ENCODE data around the gene PEX6. TPM values are rescaled to one million over a fixed set of nuclear protein-coding genes. Genes with fewer than 3 reads are reported as not detected.

Gene PEX6
- total and polyA plus RNA-seq, 2 of the 13 experiments (the other 11 are each of a cell fraction or from before 2014, with no cell fraction given) = 5.1 to 6.7 TPM

DNA sequence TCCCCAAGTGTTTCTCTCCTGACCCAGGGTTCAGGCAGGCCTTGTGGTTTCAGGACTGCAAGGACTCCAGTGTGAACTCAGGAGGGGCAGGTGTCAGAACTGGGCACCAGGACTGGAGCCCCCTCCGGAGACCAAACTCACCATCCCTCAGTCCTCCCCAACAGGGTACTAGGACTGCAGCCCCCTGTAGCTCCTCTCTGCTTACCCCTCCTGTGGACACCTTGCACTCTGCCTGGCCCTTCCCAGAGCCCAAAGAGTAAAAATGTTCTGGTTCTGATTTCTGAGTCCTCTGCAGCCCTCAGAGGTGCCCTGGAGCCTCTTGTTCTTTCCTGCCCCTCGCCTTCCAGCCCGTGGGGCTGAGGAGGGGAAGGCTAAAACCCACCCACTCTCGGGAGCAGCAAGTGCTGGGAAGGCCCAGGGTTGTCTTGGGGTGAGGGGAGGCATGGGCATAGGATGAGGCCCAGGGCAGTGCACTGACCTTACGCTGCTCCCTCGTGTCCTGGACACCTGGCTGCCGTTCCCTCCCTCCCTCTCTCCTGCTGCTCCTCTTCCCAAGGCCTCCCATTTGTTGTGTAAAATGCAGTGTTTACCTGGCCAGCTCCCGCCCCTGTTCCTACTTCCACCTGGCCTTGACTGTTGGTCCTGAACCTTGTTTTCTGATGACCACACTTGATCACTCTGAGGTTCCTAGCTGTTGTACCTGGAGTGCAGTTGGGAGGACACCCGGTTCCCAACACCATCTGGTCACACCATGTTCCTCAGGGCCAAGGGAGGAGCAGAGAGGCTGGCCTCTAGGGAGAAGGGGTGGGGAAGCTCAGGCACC lies 39.8 kb downstream of the PEX6 start (continued):
- TF ChIP-seq, protein P1, sequence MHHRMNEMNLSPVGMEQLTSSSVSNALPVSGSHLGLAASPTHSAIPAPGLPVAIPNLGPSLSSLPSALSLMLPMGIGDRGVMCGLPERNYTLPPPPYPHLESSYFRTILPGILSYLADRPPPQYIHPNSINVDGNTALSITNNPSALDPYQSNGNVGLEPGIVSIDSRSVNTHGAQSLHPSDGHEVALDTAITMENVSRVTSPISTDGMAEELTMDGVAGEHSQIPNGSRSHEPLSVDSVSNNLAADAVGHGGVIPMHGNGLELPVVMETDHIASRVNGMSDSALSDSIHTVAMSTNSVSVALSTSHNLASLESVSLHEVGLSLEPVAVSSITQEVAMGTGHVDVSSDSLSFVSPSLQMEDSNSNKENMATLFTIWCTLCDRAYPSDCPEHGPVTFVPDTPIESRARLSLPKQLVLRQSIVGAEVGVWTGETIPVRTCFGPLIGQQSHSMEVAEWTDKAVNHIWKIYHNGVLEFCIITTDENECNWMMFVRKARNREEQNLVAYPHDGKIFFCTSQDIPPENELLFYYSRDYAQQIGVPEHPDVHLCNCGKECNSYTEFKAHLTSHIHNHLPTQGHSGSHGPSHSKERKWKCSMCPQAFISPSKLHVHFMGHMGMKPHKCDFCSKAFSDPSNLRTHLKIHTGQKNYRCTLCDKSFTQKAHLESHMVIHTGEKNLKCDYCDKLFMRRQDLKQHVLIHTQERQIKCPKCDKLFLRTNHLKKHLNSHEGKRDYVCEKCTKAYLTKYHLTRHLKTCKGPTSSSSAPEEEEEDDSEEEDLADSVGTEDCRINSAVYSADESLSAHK (CRISPR knock-in tag; IDR thresholded peaks at IDR 0.05; ENCODE audit: borderline replicate concordance) = no peak
- no peak; the same call in 1 of the 2 replicates for TF ChIP-seq MEIS2 (CRISPR knock-in tag; IDR thresholded peaks at IDR 0.05)
- TF ChIP-seq ZNF317 (CRISPR knock-in tag; IDR thresholded peaks at IDR 0.05) = 0 out of 2 replicates have a peak, but pooled peaks have one; percentile 14
- no peak; the same call in 1 of the 2 replicates for TF ChIP-seq KDM5B (CRISPR knock-in tag; IDR thresholded peaks at IDR 0.05; ENCODE audit: borderline replicate concordance)
- TF ChIP-seq SMARCC2 (IDR thresholded peaks at IDR 0.05) = no peak
- TF ChIP-seq ZBTB7A (CRISPR knock-in tag; IDR thresholded peaks at IDR 0.05) = no peak; the same call in 1 of the 2 replicates
- TF ChIP-seq ZNF431 (CRISPR knock-in tag; IDR thresholded peaks at IDR 0.05; ENCODE audit: borderline replicate concordance, low read depth) = peak; percentile 25; the same call in 1 of the 2 replicates
- TF ChIP-seq HES4 (CRISPR knock-in tag; IDR thresholded peaks at IDR 0.05; ENCODE audit: borderline replicate concordance) = no peak; the same call in 1 of the 2 replicates
- TF ChIP-seq, protein P2, sequence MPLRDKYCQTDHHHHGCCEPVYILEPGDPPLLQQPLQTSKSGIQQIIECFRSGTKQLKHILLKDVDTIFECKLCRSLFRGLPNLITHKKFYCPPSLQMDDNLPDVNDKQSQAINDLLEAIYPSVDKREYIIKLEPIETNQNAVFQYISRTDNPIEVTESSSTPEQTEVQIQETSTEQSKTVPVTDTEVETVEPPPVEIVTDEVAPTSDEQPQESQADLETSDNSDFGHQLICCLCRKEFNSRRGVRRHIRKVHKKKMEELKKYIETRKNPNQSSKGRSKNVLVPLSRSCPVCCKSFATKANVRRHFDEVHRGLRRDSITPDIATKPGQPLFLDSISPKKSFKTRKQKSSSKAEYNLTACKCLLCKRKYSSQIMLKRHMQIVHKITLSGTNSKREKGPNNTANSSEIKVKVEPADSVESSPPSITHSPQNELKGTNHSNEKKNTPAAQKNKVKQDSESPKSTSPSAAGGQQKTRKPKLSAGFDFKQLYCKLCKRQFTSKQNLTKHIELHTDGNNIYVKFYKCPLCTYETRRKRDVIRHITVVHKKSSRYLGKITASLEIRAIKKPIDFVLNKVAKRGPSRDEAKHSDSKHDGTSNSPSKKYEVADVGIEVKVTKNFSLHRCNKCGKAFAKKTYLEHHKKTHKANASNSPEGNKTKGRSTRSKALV (CRISPR knock-in tag; IDR thresholded peaks at IDR 0.05) = 0 out of 2 replicates have a peak, but pooled peaks have one; percentile 27
- 0 out of 2 replicates have a peak, but pooled peaks have one; percentile 76 for TF ChIP-seq ARHGAP35 (CRISPR knock-in tag; IDR thresholded peaks at IDR 0.05; ENCODE audit: borderline replicate concordance)
- TF ChIP-seq, protein P3, sequence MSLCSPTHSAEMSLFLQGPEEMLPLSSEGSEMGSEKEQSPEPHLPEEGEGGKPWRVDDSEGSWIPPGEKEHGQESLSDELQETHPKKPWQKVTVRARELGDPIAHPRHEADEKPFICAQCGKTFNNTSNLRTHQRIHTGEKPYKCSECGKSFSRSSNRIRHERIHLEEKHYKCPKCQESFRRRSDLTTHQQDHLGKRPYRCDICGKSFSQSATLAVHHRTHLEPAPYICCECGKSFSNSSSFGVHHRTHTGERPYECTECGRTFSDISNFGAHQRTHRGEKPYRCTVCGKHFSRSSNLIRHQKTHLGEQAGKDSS (CRISPR knock-in tag; IDR thresholded peaks at IDR 0.05; ENCODE audit: borderline replicate concordance, low read depth) = peak; percentile 85; the same call in 1 of the 2 replicates
- TF ChIP-seq, protein P4, sequence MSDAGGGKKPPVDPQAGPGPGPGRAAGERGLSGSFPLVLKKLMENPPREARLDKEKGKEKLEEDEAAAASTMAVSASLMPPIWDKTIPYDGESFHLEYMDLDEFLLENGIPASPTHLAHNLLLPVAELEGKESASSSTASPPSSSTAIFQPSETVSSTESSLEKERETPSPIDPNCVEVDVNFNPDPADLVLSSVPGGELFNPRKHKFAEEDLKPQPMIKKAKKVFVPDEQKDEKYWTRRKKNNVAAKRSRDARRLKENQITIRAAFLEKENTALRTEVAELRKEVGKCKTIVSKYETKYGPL (CRISPR knock-in tag; IDR thresholded peaks at IDR 0.05) = no peak
- TF ChIP-seq TCF7L2 (IDR thresholded peaks at IDR 0.05; ENCODE audit: low read depth, low read length) = no peak
- TF ChIP-seq, protein P5, sequence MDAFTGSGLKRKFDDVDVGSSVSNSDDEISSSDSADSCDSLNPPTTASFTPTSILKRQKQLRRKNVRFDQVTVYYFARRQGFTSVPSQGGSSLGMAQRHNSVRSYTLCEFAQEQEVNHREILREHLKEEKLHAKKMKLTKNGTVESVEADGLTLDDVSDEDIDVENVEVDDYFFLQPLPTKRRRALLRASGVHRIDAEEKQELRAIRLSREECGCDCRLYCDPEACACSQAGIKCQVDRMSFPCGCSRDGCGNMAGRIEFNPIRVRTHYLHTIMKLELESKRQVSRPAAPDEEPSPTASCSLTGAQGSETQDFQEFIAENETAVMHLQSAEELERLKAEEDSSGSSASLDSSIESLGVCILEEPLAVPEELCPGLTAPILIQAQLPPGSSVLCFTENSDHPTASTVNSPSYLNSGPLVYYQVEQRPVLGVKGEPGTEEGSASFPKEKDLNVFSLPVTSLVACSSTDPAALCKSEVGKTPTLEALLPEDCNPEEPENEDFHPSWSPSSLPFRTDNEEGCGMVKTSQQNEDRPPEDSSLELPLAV (CRISPR knock-in tag; conservative IDR thresholded peaks at IDR 0.05; ENCODE audit: low read depth) = no peak
- TF ChIP-seq, protein P6, sequence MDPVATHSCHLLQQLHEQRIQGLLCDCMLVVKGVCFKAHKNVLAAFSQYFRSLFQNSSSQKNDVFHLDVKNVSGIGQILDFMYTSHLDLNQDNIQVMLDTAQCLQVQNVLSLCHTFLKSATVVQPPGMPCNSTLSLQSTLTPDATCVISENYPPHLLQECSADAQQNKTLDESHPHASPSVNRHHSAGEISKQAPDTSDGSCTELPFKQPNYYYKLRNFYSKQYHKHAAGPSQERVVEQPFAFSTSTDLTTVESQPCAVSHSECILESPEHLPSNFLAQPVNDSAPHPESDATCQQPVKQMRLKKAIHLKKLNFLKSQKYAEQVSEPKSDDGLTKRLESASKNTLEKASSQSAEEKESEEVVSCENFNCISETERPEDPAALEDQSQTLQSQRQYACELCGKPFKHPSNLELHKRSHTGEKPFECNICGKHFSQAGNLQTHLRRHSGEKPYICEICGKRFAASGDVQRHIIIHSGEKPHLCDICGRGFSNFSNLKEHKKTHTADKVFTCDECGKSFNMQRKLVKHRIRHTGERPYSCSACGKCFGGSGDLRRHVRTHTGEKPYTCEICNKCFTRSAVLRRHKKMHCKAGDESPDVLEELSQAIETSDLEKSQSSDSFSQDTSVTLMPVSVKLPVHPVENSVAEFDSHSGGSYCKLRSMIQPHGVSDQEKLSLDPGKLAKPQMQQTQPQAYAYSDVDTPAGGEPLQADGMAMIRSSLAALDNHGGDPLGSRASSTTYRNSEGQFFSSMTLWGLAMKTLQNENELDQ (CRISPR knock-in tag; IDR thresholded peaks at IDR 0.05; ENCODE audit: borderline replicate concordance) = no peak
- no peak for TF ChIP-seq FOXM1 (CRISPR knock-in tag; IDR thresholded peaks at IDR 0.05)

All from HepG2 (cell line).